A673 (cell line): ENCODE data around the gene COA3.

Experiments
- EZH2 ChIP-seq: fragments of 200-600 bp; sonication (generic); IDR thresholded peaks from 2 replicates; pipeline ENCODE4 v1.6.1; 2017; ENCODE audit warnings: borderline replicate concordance, low read depth, mild to moderate bottlenecking, mixed read lengths, antibody characterized with exemption, low read length; ENCODE audit not compliant: poor library complexity, severe bottlenecking
- TF ChIP-seq, protein P1 (sequence below): fragments of 300-800, 200-600 bp; sonication (generic); conservative IDR thresholded peaks from 2 replicates; pipeline ENCODE4 v1.5.1; 2017; ENCODE audit warnings: low read depth, mild to moderate bottlenecking, antibody characterized with exemption, low read length, moderate library complexity, mixed read lengths

GRCh38 chr17:42791948-42792347 lies 6.6 kb downstream of the COA3 start:
- TF ChIP-seq, protein P1, sequence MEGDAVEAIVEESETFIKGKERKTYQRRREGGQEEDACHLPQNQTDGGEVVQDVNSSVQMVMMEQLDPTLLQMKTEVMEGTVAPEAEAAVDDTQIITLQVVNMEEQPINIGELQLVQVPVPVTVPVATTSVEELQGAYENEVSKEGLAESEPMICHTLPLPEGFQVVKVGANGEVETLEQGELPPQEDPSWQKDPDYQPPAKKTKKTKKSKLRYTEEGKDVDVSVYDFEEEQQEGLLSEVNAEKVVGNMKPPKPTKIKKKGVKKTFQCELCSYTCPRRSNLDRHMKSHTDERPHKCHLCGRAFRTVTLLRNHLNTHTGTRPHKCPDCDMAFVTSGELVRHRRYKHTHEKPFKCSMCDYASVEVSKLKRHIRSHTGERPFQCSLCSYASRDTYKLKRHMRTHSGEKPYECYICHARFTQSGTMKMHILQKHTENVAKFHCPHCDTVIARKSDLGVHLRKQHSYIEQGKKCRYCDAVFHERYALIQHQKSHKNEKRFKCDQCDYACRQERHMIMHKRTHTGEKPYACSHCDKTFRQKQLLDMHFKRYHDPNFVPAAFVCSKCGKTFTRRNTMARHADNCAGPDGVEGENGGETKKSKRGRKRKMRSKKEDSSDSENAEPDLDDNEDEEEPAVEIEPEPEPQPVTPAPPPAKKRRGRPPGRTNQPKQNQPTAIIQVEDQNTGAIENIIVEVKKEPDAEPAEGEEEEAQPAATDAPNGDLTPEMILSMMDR, result no peak
- no peak for TF ChIP-seq EZH2
